WTC11 (cell line): ENCODE data around the gene SNX14. TPM values are rescaled to one million over a fixed set of nuclear protein-coding genes. Genes with fewer than 3 reads are reported as not detected.

Experiments used
- ATAC-seq: fragments of 200-7000 bp; cut with Tn5 transposase; 2 replicates; pipeline ENCODE4 v1.10.0; 2021; ENCODE audit warnings: mild to moderate bottlenecking, moderate library complexity
- CTCF ChIA-PET: fragments of 300-600 bp; sonication (Branson Sonifier 250); formaldehyde crosslinking; loops from one replicate; lab custom pipeline; 2021; ENCODE audit warnings: antibody characterized with exemption; lab: Charles Lee
- POLR2A ChIA-PET: fragments of 350-600 bp; sonication (Branson Sonifier 250); formaldehyde crosslinking; loops from one replicate; lab custom pipeline; 2021; ENCODE audit warnings: antibody characterized with exemption; lab: Charles Lee
- DNase-seq: peaks from one replicate; pipeline ENCODE4 v3.0.0; 2021; ENCODE audit warnings: low spot score
- H3K27ac Mint-ChIP-seq: 2 replicates; pipeline ENCODE4 v1.8.0; 2021; ENCODE audit warnings: mixed read lengths
- H3K27me3 Mint-ChIP-seq: 2 replicates; pipeline ENCODE4 v1.8.0; 2021; ENCODE audit warnings: low read depth, mild to moderate bottlenecking, moderate library complexity, mixed read lengths
- H3K36me3 Mint-ChIP-seq: 2 replicates; pipeline ENCODE4 v1.8.0; 2021; ENCODE audit warnings: mixed read lengths
- H3K4me1 Mint-ChIP-seq: 2 replicates; pipeline ENCODE4 v1.8.0; 2022; ENCODE audit warnings: mixed read lengths
- H3K4me3 Mint-ChIP-seq: 2 replicates; pipeline ENCODE4 v1.8.0; 2021; ENCODE audit warnings: mild to moderate bottlenecking, moderate library complexity, mixed read lengths
- H3K9me3 Mint-ChIP-seq: 2 replicates; pipeline ENCODE4 v1.8.0; 2021; ENCODE audit warnings: mixed read lengths
- AFF4 ChIP-seq: sonication (generic); formaldehyde crosslinking; IDR thresholded peaks from 2 replicates; pipeline ENCODE4 v1.8.1; 2023; ENCODE audit warnings: mild to moderate bottlenecking, missing genetic modification reagents, borderline replicate concordance
- MAX ChIP-seq: sonication (generic); formaldehyde crosslinking; IDR thresholded peaks from 2 replicates; pipeline ENCODE4 v1.8.0; 2022; ENCODE audit warnings: mild to moderate bottlenecking, missing genetic modification reagents
- MXD4 ChIP-seq: fragments of 250-450 bp; sonication (Bioruptor Pico); IDR thresholded peaks from 2 replicates; pipeline ENCODE4 v1.8.0; 2021; ENCODE audit warnings: mild to moderate bottlenecking, moderate library complexity, borderline replicate concordance
- MYBL2 ChIP-seq: sonication (generic); formaldehyde crosslinking; IDR thresholded peaks from 2 replicates; pipeline ENCODE4 v1.8.1; 2023; ENCODE audit warnings: mild to moderate bottlenecking, moderate library complexity, missing genetic modification reagents
- NR2C2 ChIP-seq: sonication (generic); formaldehyde crosslinking; IDR thresholded peaks from 2 replicates; pipeline ENCODE4 v1.8.0; 2022; ENCODE audit warnings: mild to moderate bottlenecking, missing genetic modification reagents
- TEAD1 ChIP-seq: sonication (generic); formaldehyde crosslinking; IDR thresholded peaks from 2 replicates; pipeline ENCODE4 v1.8.0; 2022; ENCODE audit warnings: mild to moderate bottlenecking, missing genetic modification reagents
- USF2 ChIP-seq: sonication (generic); formaldehyde crosslinking; IDR thresholded peaks from 2 replicates; pipeline ENCODE4 v1.8.1; 2023; ENCODE audit warnings: mild to moderate bottlenecking, missing genetic modification reagents, moderate library complexity
- ZBTB43 ChIP-seq: sonication (generic); formaldehyde crosslinking; IDR thresholded peaks from 2 replicates; pipeline ENCODE4 v1.8.1; 2023; ENCODE audit warnings: mild to moderate bottlenecking, missing genetic modification reagents
- ZNF232 ChIP-seq: sonication (generic); formaldehyde crosslinking; IDR thresholded peaks from 2 replicates; pipeline ENCODE4 v1.8.0; 2022; ENCODE audit warnings: mild to moderate bottlenecking, missing genetic modification reagents
- ZNF263 ChIP-seq: sonication (generic); formaldehyde crosslinking; IDR thresholded peaks from 2 replicates; pipeline ENCODE4 v1.8.1; 2022; ENCODE audit warnings: low read depth, mild to moderate bottlenecking, moderate library complexity, missing genetic modification reagents
- ZNF317 ChIP-seq: sonication (generic); formaldehyde crosslinking; IDR thresholded peaks from 2 replicates; pipeline ENCODE4 v1.8.1; 2023; ENCODE audit warnings: low read depth, mild to moderate bottlenecking, moderate library complexity, missing genetic modification reagents, borderline replicate concordance
- ZNF416 ChIP-seq: fragments of 250-450 bp; sonication (Bioruptor Pico); IDR thresholded peaks from 2 replicates; pipeline ENCODE4 v1.9.0; 2021; ENCODE audit warnings: mild to moderate bottlenecking, inconsistent platforms
- ZNF423 ChIP-seq: fragments of 250-450 bp; sonication (Bioruptor Pico); IDR thresholded peaks from 2 replicates; pipeline ENCODE4 v2.1.2; 2022; ENCODE audit warnings: mild to moderate bottlenecking, moderate library complexity
- ZNF532 ChIP-seq: fragments of 250-450 bp; sonication (Bioruptor Pico); IDR thresholded peaks from 2 replicates; pipeline ENCODE4 v1.9.0; 2021; ENCODE audit warnings: mild to moderate bottlenecking, borderline replicate concordance
- total RNA-seq: library from RNA; stranded (reverse); gene quantifications from 3 replicates; pipeline ENCODE4 v1.2.3, GENCODE V29; 2021
- TF ChIP-seq, protein P1 (sequence below): fragments of 250-450 bp; sonication (Bioruptor Pico); IDR thresholded peaks from 2 replicates; pipeline ENCODE4 v2.1.2; 2022; ENCODE audit warnings: mild to moderate bottlenecking, moderate library complexity
- TF ChIP-seq, protein P2 (sequence below): sonication (generic); formaldehyde crosslinking; IDR thresholded peaks from 2 replicates; pipeline ENCODE4 v1.8.0; 2023; ENCODE audit warnings: missing genetic modification reagents, mild to moderate bottlenecking, borderline replicate concordance
- TF ChIP-seq, protein P3 (sequence below): fragments of 250-450 bp; sonication (Bioruptor Pico); IDR thresholded peaks from 2 replicates; pipeline ENCODE4 v1.9.0; 2021; ENCODE audit warnings: moderate library complexity, mild to moderate bottlenecking, inconsistent platforms, borderline replicate concordance

SNX14 gene
- total RNA-seq, 1 experiment from 2014 or later = 34.3 TPM

GRCh38 chr6:85479208-85479607, 114.5 kb downstream of the SNX14 start:
- H3K4me3 Mint-ChIP-seq = no peak overlapping the region
- TF ChIP-seq ZNF423 (CRISPR knock-in tag) (no peak), ZNF232 (CRISPR knock-in tag) (no peak), ZNF416 (CRISPR knock-in tag) (no peak), MYBL2 (CRISPR knock-in tag) (no peak), AFF4 (no peak)
- TF ChIP-seq, protein P1, sequence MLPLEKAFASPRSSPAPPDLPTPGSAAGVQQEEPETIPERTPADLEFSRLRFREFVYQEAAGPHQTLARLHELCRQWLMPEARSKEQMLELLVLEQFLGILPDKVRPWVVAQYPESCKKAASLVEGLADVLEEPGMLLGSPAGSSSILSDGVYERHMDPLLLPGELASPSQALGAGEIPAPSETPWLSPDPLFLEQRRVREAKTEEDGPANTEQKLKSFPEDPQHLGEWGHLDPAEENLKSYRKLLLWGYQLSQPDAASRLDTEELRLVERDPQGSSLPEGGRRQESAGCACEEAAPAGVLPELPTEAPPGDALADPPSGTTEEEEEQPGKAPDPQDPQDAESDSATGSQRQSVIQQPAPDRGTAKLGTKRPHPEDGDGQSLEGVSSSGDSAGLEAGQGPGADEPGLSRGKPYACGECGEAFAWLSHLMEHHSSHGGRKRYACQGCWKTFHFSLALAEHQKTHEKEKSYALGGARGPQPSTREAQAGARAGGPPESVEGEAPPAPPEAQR (CRISPR knock-in tag) = no peak
- ChIA-PET POLR2A (no interaction called here), CTCF (interaction anchor here (1.6 kb wide), 1 partner anchor 124 kb away, joined by 6 read pairs; no protein-coding TSS in a partner anchor)
- peaks cover 18% of the 10 kb centered on the region for H3K9me3 Mint-ChIP-seq
- peaks cover 5% of the 10 kb centered on the region for H3K27me3 Mint-ChIP-seq
- ATAC-seq (no peak), DNase-seq (no peak)
- H3K4me1 Mint-ChIP-seq = peaks cover 10% of the 10 kb centered on the region
- peaks cover 16% of the 10 kb centered on the region for H3K36me3 Mint-ChIP-seq
- no peak overlapping the region for H3K27ac Mint-ChIP-seq

- Mint-ChIP-seq H3K36me3 (peaks cover 16% of the 10 kb centered on the region), H3K4me3 (no peak overlapping the region), H3K27me3 (peaks cover 2% of the 10 kb centered on the region; the same call in 1 of the 2 replicates), H3K9me3 (peaks cover 18% of the 10 kb centered on the region), H3K27ac (no peak overlapping the region), H3K4me1 (peaks cover 6% of the 10 kb centered on the region)
- no peak for DNase-seq
- CTCF ChIA-PET = interaction anchor here (0.7 to 1.0 kb wide), 3 partner anchors 122 to 462 kb away, joined by 3 read pairs; no protein-coding TSS in a partner anchor
- no peak for ATAC-seq
- POLR2A ChIA-PET = no interaction called here
- TF ChIP-seq TEAD1 = no peak
- TF ChIP-seq ZBTB43 (CRISPR knock-in tag) = no peak
- no peak for TF ChIP-seq ZNF317 (CRISPR knock-in tag)
- TF ChIP-seq, protein P2, sequence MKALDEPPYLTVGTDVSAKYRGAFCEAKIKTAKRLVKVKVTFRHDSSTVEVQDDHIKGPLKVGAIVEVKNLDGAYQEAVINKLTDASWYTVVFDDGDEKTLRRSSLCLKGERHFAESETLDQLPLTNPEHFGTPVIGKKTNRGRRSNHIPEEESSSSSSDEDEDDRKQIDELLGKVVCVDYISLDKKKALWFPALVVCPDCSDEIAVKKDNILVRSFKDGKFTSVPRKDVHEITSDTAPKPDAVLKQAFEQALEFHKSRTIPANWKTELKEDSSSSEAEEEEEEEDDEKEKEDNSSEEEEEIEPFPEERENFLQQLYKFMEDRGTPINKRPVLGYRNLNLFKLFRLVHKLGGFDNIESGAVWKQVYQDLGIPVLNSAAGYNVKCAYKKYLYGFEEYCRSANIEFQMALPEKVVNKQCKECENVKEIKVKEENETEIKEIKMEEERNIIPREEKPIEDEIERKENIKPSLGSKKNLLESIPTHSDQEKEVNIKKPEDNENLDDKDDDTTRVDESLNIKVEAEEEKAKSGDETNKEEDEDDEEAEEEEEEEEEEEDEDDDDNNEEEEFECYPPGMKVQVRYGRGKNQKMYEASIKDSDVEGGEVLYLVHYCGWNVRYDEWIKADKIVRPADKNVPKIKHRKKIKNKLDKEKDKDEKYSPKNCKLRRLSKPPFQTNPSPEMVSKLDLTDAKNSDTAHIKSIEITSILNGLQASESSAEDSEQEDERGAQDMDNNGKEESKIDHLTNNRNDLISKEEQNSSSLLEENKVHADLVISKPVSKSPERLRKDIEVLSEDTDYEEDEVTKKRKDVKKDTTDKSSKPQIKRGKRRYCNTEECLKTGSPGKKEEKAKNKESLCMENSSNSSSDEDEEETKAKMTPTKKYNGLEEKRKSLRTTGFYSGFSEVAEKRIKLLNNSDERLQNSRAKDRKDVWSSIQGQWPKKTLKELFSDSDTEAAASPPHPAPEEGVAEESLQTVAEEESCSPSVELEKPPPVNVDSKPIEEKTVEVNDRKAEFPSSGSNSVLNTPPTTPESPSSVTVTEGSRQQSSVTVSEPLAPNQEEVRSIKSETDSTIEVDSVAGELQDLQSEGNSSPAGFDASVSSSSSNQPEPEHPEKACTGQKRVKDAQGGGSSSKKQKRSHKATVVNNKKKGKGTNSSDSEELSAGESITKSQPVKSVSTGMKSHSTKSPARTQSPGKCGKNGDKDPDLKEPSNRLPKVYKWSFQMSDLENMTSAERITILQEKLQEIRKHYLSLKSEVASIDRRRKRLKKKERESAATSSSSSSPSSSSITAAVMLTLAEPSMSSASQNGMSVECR (CRISPR knock-in tag) = no peak
- TF ChIP-seq MXD4 = no peak
- TF ChIP-seq MAX (CRISPR knock-in tag) = no peak
- no peak for TF ChIP-seq ZNF532 (CRISPR knock-in tag)
- TF ChIP-seq ZNF263 (CRISPR knock-in tag) = no peak
- TF ChIP-seq NR2C2 (CRISPR knock-in tag) = no peak
- TF ChIP-seq, protein P3, sequence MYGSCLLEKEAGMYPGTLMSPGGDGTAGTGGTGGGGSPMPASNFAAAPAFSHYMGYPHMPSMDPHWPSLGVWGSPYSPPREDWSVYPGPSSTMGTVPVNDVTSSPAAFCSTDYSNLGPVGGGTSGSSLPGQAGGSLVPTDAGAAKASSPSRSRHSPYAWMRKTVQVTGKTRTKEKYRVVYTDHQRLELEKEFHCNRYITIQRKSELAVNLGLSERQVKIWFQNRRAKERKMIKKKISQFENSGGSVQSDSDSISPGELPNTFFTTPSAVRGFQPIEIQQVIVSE = no peak
- TF ChIP-seq USF2 (CRISPR knock-in tag) = no peak
- no peak for TF ChIP-seq MYBL2 (CRISPR knock-in tag)
These were observed 117.1 kb downstream of the SNX14 start for GRCh38 chr6:85476532-85476931.
